Kidney tubule cell (primary cell): Measurements from ENCODE around the gene TREM2.

Experiments used
- DNase-seq: peaks from one replicate; pipeline ENCODE4 v3.0.0-alpha.2; 2018; ENCODE audit warnings: low spot score

TREM2 gene

GRCh38 chr6:41182069-41183034 lies 19.4 kb upstream of the TREM2 start:
- DNase-seq, result peak; percentile 72

DNA sequence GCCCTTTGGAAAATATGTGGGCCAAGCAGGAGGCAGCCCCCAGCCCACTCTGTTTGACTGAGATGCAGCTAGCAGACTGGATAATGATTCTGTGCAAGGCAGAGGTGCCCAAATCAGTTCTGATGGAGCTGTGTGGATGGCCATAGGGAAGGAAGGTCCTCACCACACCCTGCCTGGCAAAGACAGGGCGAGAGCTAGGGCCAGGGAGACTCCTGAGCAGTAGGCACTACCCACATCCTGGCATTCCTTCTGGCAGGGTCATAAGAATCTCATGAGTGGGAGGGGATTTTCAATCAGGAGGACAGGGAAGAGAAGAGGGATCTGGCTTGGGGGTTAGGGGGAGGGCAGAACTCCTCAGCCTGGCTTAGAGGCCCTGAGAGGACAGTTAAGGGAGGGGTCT lies 18.6 kb upstream of the TREM2 start:
- DNase-seq, result peak; percentile 30

GRCh38 chr6:41179163-41179562 lies 16.2 kb upstream of the TREM2 start:
- no peak for DNase-seq

GRCh38 chr6:41177695-41178094 lies 14.8 kb upstream of the TREM2 start:
- no peak for DNase-seq

GRCh38 chr6:41177287-41177686 lies 14.4 kb upstream of the TREM2 start:
- DNase-seq, result no peak

GRCh38 chr6:41176189-41176588 lies 13.3 kb upstream of the TREM2 start:
- DNase-seq, result no peak

GRCh38 chr6:41175084-41175483 lies 12.2 kb upstream of the TREM2 start:
- no peak for DNase-seq

DNA sequence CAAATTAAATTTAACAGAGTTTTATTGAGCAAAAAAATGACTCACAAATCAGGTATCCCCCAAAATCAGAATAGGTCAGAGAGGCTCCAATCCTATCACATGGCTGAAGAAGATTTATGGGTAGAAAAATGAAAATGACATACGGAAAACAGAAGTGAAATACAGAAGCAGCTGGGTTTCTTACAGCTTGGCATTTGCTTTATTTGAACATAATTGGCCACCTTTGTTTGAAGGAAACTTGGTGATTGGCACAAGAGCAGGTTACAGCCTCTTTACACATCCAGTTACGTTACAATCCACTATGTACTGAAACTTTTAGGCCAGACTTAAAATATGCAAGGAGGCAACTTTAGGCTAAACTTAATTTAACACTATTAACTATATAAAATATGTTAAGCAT lies 11.7 kb upstream of the TREM2 start:
- no peak for DNase-seq

GRCh38 chr6:41171908-41172307 lies 9.0 kb upstream of the TREM2 start:
- no peak for DNase-seq

- DNase-seq, result no peak
Observed at GRCh38 chr6:41170547-41171160, 7.7 kb upstream of the TREM2 start.

DNA sequence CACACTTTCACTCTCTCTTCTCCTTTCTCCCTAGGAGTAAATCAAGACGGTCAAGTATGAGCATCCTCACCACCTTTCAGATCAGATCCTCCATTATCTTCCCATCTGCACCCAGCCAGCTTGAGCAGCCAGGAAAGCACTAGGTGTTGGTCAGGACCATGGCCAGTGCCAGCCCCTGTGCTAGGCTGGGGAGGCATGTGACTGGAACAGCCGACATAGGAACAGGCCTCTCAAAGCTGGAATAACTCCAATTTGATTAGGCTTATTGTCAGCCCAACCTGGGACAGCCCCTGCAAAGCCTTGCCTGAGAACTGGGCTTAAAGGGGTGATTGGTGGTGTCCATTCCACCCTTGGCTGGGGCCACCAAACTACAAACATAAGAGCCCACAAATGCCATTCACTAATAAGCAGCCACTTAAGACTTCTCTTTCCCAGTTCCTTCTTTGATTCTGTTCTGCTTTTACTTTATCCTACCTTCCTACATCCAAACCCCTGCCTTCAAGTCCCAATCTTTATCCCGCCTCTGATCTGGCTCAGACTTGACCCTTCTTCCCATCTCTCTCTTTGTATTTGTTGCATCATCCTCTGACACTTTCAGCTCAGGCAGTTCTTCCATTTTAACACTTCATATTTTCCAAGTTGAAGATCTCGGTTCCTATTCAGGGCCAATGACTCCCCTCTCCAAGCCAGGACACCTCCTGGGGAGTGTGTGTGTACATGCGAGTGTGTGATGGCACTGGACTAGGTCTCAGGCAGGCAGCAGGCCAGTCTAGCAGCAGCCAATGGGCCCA lies 4.5 kb upstream of the TREM2 start:
- DNase-seq, result peak; percentile 13

GRCh38 chr6:41164551-41165120 lies 1.7 kb upstream of the TREM2 start:
- no peak for DNase-seq

GRCh38 chr6:41163419-41163717 lies 452 bp upstream of the TREM2 start:
- no peak for DNase-seq

DNA sequence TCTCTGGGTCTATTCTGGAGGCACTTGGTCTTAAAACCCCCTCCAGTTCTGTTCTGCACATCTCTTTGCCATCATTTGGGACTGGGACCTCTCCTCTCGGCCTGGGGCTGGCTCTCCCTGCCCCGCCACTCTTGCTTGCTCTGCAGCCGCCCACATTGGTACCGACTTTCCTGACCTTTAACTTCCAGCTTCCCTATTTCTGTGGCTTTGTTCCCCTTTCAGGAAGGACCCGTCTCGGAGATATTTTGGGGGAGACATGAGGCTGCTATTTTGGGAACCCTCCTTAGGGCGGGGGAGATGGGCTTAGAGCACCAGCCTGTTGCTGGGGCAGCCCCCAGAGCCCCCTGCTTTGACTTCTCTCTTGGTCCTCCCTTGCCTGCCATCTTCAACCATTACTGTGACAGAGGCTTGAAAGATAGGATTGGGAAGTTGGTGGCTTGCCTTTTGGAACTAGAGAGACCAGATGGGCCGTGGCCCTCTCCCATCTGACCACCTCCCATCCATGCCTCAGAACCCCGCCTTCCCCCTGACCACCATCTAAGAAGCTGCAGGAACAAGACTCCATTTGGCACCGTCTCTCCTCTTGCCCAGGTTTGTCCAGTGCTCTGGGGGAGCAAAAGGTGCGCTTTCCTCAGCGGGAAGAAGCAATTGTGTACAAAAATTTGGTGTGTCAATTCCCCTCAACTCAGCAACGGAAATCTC lies 914 bp downstream of the TREM2 start:
- no peak for DNase-seq

GRCh38 chr6:41161380-41161779 lies 1.5 kb downstream of the TREM2 start:
- no peak for DNase-seq

DNA sequence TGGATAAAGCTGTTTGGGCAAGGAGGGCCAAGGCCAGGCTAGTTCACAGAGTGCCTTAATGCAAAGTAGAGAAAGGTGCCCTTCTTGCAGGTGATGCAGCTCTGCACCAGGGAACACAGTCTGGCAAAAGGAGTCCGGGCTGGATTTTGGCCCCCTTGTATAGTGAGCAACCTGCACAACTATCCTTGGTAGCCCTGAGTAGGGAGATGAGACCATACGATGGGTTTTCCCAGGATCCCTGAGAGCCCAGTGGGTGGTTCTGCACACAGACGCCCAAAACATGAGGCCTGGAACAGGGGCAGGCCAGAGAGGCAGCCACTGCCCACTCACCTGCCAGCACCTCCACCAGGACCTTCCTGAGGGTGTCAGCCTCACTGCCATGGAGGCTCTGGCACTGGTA lies 2.0 kb downstream of the TREM2 start:
- no peak for DNase-seq

GRCh38 chr6:41159415-41160082 lies 3.4 kb downstream of the TREM2 start:
- no peak for DNase-seq

DNA sequence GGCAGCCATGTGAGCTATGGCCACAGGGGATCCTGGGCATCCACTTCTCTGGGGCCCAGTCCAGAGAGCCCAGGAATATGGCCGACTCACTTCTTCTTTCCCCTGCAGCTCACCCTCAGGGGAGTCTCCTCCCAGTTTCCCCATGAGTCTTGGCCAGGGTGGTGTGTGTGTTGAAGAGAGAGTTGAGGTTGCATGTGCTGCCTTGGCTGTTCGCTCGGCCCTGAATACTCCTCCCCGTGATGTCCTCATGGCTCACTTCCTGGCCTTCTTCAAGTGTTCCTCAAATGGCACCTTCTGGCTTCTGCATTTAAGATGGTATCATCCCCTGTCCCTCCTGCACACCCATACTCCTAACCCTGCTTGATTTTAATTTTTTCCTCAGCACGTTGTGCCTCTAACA lies 5.6 kb downstream of the TREM2 start:
- DNase-seq, result no peak

GRCh38 chr6:41156771-41157170 lies 6.1 kb downstream of the TREM2 start:
- no peak for DNase-seq

- no peak for DNase-seq
Observed at GRCh38 chr6:41156001-41156400, 6.9 kb downstream of the TREM2 start.

GRCh38 chr6:41155132-41155805 lies 7.6 kb downstream of the TREM2 start:
- peak; percentile 49 for DNase-seq
